AG04450 (cell line): ENCODE measurements around the gene KCNQ1OT1. TPM values are rescaled to one million over a fixed set of nuclear protein-coding genes. Genes with fewer than 3 reads are reported as not detected.

ENCODE experiments used
- CTCF ChIA-PET: fragments of 300-600, 350-600 bp; formaldehyde crosslinking; extraction: SDS; loops from one replicate; lab custom pipeline; 2022; ENCODE audit warnings: antibody characterized with exemption, inconsistent platforms; lab: Charles Lee
- POLR2A ChIA-PET: fragments of 350-600 bp; formaldehyde crosslinking; extraction: SDS; loops from one replicate; lab custom pipeline; 2021; ENCODE audit warnings: antibody characterized with exemption, inconsistent platforms; lab: Yijun Ruan, JAX
- DNase-seq: peaks from one replicate; pipeline ENCODE4 v3.0.0-alpha.2; 2011; ENCODE audit warnings: low read depth, low spot score
- H3K27ac ChIP-seq: one replicate; pipeline ENCODE4 v1.5.1; 2012; ENCODE audit warnings: low read depth, low read length, control low read depth
- H3K27me3 ChIP-seq: one replicate; pipeline ENCODE4 v1.6.0; 2012; ENCODE audit warnings: low read length; ENCODE audit not compliant: control insufficient read depth, insufficient read depth
- H3K4me3 ChIP-seq: 2 replicates; pipeline ENCODE4 v1.5.1; 2011; ENCODE audit warnings: mild to moderate bottlenecking, low read depth, low read length, control low read depth
- H3K9me3 ChIP-seq: 2 replicates; pipeline ENCODE4 v1.5.1; 2012; ENCODE audit warnings: low read length; ENCODE audit not compliant: control insufficient read depth, insufficient read depth
- polyA plus RNA-seq: library from polyadenylated mRNA; depleted of rRNA; stranded (reverse); fragments of >200 nt; gene quantifications from 2 replicates; pipeline ENCODE4 v1.2.3, GENCODE V29; 2011
- TF ChIP-seq, protein P1 (sequence below): IDR thresholded peaks from 2 replicates; pipeline ENCODE4 v1.5.1; 2011; ENCODE audit warnings: low read depth, low read length, control low read depth, inconsistent platforms

KCNQ1OT1 gene
- polyA plus RNA-seq, 1 experiment = 0.33 TPM

DNA sequence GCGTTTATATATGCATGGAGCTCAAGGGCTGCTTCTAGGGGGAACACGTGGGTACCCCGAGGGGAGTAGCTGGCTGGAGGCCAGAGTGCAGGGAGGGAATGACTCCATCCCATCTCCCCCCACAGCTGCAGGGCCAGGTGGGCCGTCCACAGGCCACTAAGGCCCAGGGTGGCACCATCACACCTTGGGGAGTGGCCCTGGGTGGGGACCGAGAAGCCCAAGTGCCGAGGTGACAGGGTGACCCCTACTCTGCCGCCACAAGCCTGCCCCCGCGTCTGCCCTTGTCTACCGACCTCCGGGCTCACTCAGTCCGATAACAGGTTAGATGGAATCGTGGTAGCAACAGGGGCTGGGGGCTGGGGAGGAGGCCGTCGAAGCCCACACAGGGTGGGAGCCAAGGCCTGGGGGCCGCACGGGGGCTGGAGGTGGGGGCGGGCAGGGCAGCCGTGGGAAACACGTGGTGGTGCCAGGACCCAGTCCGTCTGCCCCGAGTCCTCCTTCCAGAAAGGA, 125.7 kb downstream of the KCNQ1OT1 start:
- TF ChIP-seq, protein P1, sequence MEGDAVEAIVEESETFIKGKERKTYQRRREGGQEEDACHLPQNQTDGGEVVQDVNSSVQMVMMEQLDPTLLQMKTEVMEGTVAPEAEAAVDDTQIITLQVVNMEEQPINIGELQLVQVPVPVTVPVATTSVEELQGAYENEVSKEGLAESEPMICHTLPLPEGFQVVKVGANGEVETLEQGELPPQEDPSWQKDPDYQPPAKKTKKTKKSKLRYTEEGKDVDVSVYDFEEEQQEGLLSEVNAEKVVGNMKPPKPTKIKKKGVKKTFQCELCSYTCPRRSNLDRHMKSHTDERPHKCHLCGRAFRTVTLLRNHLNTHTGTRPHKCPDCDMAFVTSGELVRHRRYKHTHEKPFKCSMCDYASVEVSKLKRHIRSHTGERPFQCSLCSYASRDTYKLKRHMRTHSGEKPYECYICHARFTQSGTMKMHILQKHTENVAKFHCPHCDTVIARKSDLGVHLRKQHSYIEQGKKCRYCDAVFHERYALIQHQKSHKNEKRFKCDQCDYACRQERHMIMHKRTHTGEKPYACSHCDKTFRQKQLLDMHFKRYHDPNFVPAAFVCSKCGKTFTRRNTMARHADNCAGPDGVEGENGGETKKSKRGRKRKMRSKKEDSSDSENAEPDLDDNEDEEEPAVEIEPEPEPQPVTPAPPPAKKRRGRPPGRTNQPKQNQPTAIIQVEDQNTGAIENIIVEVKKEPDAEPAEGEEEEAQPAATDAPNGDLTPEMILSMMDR = no peak
- ChIA-PET POLR2A (no interaction called here), CTCF (no interaction called here)
- Histone ChIP-seq H3K9me3 (peaks cover 32% of the 10 kb centered on the region), H3K4me3 (no peak overlapping the region), H3K27me3 (peaks cover 14% of the 10 kb centered on the region), H3K27ac (no peak overlapping the region)
- DNase-seq = no peak

GRCh38 chr11:2573240-2574042, 126.4 kb downstream of the KCNQ1OT1 start:
- Histone ChIP-seq H3K4me3 (no peak overlapping the region), H3K9me3 (peaks cover 32% of the 10 kb centered on the region), H3K27me3 (peaks cover 14% of the 10 kb centered on the region), H3K27ac (no peak overlapping the region)
- TF ChIP-seq, protein P1 = no peak
- DNase-seq = no peak
- POLR2A ChIA-PET = no interaction called here
- CTCF ChIA-PET = no interaction called here

DNA sequence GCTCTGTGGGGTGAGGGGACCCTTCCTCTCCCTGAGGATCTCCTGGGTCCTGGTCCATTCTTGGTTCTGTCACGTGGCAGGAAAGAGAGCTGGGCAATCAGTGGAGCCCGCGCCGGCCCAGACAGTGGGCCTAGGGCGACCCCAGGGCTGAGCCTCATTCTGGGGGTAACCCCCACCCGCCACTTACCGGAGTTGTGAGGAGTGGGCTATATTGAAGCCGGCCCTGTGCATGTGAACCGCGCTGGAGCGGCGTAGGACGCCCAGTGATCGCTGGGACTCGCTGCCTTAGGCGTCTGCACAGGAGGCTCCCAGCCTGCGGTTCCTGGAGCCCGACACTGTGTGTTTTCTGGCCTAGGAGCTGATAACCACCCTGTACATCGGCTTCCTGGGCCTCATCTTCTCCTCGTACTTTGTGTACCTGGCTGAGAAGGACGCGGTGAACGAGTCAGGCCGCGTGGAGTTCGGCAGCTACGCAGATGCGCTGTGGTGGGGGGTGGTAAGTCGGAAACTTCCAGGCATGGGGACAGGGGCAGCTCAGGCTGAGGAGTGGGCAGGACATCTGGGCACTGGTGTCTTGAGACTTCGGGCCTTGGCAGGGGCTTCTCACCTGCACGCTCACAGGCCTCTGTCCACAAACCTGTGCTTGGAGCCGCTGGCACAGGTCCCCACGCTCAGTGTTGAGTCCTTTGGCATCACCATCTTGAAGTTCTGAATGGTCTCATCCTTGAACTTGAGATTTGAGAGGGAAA, 127.1 kb downstream of the KCNQ1OT1 start:
- POLR2A ChIA-PET = no interaction called here
- TF ChIP-seq, protein P1 = no peak
- Histone ChIP-seq H3K27me3 (peaks cover 14% of the 10 kb centered on the region), H3K27ac (no peak overlapping the region), H3K4me3 (no peak overlapping the region), H3K9me3 (peaks cover 32% of the 10 kb centered on the region)
- no peak for DNase-seq
- CTCF ChIA-PET = no interaction called here

- Histone ChIP-seq H3K27me3 (peaks cover 9% of the 10 kb centered on the region), H3K27ac (no peak overlapping the region), H3K9me3 (peaks cover 32% of the 10 kb centered on the region), H3K4me3 (no peak overlapping the region)
- TF ChIP-seq, protein P1 = no peak
- ChIA-PET POLR2A (no interaction called here), CTCF (no interaction called here)
- DNase-seq = no peak
Observed at GRCh38 chr11:2571598-2572281, 128.1 kb downstream of the KCNQ1OT1 start.
